Measurements from ENCODE around the gene VWA5B2. TPM values are rescaled to one million over a fixed set of nuclear protein-coding genes. Genes with fewer than 3 reads are reported as not detected.

VWA5B2 gene
- total and polyA plus RNA-seq, 2 of the 13 experiments (the other 11 are each of a cell fraction or from before 2014, with no cell fraction given), result 0.03 to 0.04 TPM

DNA sequence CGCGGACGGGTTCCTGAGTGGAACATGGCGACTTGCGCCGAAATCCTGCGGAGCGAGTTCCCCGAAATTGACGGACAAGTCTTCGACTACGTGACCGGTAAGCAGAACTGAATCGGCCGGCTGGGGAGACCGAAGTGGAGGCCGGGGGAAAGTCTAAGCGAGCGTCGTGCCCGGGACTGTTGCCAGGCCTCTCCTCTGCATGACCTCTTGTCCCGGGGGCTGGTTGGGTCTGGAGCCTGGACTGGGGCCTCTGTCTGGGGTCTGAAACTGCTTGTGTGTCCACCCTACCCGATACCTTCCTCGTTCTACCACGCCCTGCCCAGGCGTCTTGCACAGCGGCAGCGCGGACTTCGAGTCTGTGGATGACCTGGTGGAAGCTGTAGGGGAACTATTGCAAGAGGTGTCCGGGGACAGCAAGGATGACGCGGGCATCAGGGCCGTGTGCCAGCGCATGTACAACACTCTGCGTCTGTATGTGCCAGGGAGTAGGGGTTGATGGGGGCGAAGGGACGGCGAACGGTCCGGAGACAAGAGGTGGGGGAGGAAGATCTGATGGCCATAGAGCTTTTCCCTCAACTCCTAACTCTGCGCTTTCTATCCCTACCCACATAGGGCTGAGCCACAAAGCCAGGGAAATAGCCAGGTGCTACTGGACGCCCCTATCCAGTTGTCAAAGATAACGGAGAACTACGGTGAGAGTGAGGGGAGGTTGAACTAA, 43.0 kb upstream of the VWA5B2 start, which contains the start of gene ABCF3 (continued):
- TF ChIP-seq, protein P1, sequence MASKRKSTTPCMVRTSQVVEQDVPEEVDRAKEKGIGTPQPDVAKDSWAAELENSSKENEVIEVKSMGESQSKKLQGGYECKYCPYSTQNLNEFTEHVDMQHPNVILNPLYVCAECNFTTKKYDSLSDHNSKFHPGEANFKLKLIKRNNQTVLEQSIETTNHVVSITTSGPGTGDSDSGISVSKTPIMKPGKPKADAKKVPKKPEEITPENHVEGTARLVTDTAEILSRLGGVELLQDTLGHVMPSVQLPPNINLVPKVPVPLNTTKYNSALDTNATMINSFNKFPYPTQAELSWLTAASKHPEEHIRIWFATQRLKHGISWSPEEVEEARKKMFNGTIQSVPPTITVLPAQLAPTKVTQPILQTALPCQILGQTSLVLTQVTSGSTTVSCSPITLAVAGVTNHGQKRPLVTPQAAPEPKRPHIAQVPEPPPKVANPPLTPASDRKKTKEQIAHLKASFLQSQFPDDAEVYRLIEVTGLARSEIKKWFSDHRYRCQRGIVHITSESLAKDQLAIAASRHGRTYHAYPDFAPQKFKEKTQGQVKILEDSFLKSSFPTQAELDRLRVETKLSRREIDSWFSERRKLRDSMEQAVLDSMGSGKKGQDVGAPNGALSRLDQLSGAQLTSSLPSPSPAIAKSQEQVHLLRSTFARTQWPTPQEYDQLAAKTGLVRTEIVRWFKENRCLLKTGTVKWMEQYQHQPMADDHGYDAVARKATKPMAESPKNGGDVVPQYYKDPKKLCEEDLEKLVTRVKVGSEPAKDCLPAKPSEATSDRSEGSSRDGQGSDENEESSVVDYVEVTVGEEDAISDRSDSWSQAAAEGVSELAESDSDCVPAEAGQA (IDR thresholded peaks at IDR 0.05; ENCODE audit: low read depth), result no peak
- TF ChIP-seq, protein P1 (CRISPR knock-in tag; IDR thresholded peaks at IDR 0.05; ENCODE audit: borderline replicate concordance), result no peak
- TF ChIP-seq ZNF20 (CRISPR knock-in tag; IDR thresholded peaks at IDR 0.05), result no peak
- TF ChIP-seq ZNF414 (CRISPR knock-in tag; IDR thresholded peaks at IDR 0.05), result no peak
- TF ChIP-seq, protein P2, sequence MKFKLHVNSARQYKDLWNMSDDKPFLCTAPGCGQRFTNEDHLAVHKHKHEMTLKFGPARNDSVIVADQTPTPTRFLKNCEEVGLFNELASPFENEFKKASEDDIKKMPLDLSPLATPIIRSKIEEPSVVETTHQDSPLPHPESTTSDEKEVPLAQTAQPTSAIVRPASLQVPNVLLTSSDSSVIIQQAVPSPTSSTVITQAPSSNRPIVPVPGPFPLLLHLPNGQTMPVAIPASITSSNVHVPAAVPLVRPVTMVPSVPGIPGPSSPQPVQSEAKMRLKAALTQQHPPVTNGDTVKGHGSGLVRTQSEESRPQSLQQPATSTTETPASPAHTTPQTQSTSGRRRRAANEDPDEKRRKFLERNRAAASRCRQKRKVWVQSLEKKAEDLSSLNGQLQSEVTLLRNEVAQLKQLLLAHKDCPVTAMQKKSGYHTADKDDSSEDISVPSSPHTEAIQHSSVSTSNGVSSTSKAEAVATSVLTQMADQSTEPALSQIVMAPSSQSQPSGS (CRISPR knock-in tag; IDR thresholded peaks at IDR 0.05), result no peak
- no peak for TF ChIP-seq ZSCAN9 (CRISPR knock-in tag; IDR thresholded peaks at IDR 0.05; ENCODE audit: borderline replicate concordance)
- TF ChIP-seq ZNF749 (CRISPR knock-in tag; IDR thresholded peaks at IDR 0.05; ENCODE audit: borderline replicate concordance), result no peak
- TF ChIP-seq, protein P3, sequence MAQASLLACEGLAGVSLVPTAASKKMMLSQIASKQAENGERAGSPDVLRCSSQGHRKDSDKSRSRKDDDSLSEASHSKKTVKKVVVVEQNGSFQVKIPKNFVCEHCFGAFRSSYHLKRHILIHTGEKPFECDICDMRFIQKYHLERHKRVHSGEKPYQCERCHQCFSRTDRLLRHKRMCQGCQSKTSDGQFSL (CRISPR knock-in tag; IDR thresholded peaks at IDR 0.05), result no peak
- TF ChIP-seq SRSF9 (IDR thresholded peaks at IDR 0.05; ENCODE audit: borderline replicate concordance, insufficient read depth, low read depth, low read length, poor library complexity, severe bottlenecking), result no peak
- no peak for TF ChIP-seq ZNF629 (CRISPR knock-in tag; conservative IDR thresholded peaks at IDR 0.05)
- peak; percentile 35; the same call in 1 of the 2 replicates for TF ChIP-seq ERF (CRISPR knock-in tag; IDR thresholded peaks at IDR 0.05)
- TF ChIP-seq ZNF660 (CRISPR knock-in tag; IDR thresholded peaks at IDR 0.05; ENCODE audit: borderline replicate concordance, low read depth), result no peak
- TF ChIP-seq ZSCAN22 (CRISPR knock-in tag; IDR thresholded peaks at IDR 0.05), result no peak
- TF ChIP-seq, protein P4, sequence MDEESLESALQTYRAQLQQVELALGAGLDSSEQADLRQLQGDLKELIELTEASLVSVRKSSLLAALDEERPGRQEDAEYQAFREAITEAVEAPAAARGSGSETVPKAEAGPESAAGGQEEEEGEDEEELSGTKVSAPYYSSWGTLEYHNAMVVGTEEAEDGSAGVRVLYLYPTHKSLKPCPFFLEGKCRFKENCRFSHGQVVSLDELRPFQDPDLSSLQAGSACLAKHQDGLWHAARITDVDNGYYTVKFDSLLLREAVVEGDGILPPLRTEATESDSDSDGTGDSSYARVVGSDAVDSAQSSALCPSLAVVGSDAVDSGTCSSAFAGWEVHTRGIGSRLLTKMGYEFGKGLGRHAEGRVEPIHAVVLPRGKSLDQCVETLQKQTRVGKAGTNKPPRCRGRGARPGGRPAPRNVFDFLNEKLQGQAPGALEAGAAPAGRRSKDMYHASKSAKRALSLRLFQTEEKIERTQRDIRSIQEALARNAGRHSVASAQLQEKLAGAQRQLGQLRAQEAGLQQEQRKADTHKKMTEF (CRISPR knock-in tag; IDR thresholded peaks at IDR 0.05), result 0 out of 2 replicates have a peak, but pooled peaks have one; percentile 20
- TF ChIP-seq EED (CRISPR knock-in tag; IDR thresholded peaks at IDR 0.05), result 0 out of 2 replicates have a peak, but pooled peaks have one; percentile 9
- no peak for TF ChIP-seq NR3C1 (CRISPR knock-in tag; IDR thresholded peaks at IDR 0.05)

Measured in HepG2 (cell line).